HepG2 (cell line): ENCODE results near the gene AQP11. TPM values are rescaled to one million over a fixed set of nuclear protein-coding genes. Genes with fewer than 3 reads are reported as not detected.
A peak's percentile ranks its signal among the peaks of the same experiment; 100 is the strongest.

Experiments used
- AKAP8 ChIP-seq: sonication (generic); formaldehyde crosslinking; IDR thresholded peaks from 2 replicates; pipeline ENCODE4 v1.5.1; 2020; ENCODE audit warnings: mild to moderate bottlenecking, missing genetic modification reagents
- CHCHD3 ChIP-seq: sonication (generic); formaldehyde crosslinking; IDR thresholded peaks from 2 replicates; pipeline ENCODE4 v1.8.0; 2022; ENCODE audit warnings: mild to moderate bottlenecking, missing genetic modification reagents, moderate library complexity
- EED ChIP-seq: sonication (generic); formaldehyde crosslinking; IDR thresholded peaks from 2 replicates; pipeline ENCODE4 v1.5.0; 2020; ENCODE audit warnings: mild to moderate bottlenecking, missing genetic modification reagents
- FIP1L1 ChIP-seq: fragments of 200-400 bp; formaldehyde crosslinking; IDR thresholded peaks from 2 replicates; pipeline ENCODE4 v1.6.1; 2018; ENCODE audit warnings: low read depth, mild to moderate bottlenecking, low read length, moderate library complexity, borderline replicate concordance; ENCODE audit not compliant: insufficient read depth
- HHEX ChIP-seq: IDR thresholded peaks from 2 replicates; pipeline ENCODE4 v1.6.1; 2016; ENCODE audit warnings: control low read depth
- MZF1 ChIP-seq: sonication (generic); formaldehyde crosslinking; IDR thresholded peaks from 2 replicates; pipeline ENCODE4 v1.8.1; 2023; ENCODE audit warnings: mild to moderate bottlenecking, missing genetic modification reagents, borderline replicate concordance
- NCOA1 ChIP-seq: sonication (generic); formaldehyde crosslinking; IDR thresholded peaks from 2 replicates; pipeline ENCODE4 v1.9.0; 2021; ENCODE audit warnings: missing genetic modification reagents
- PCBP1 ChIP-seq: fragments of 200-400 bp; formaldehyde crosslinking; IDR thresholded peaks from 2 replicates; pipeline ENCODE4 v1.6.1; 2017; ENCODE audit warnings: mild to moderate bottlenecking, low read depth, low read length, borderline replicate concordance
- PHF8 ChIP-seq: sonication (generic); formaldehyde crosslinking; IDR thresholded peaks from 2 replicates; pipeline ENCODE4 v1.5.0; 2020; ENCODE audit warnings: missing genetic modification reagents
- POLR2AphosphoS5 ChIP-seq: IDR thresholded peaks from 2 replicates; pipeline ENCODE4 v1.6.1; 2012; ENCODE audit warnings: low read depth, low read length
- RFX1 ChIP-seq: fragments of 450-650 bp; IDR thresholded peaks from 2 replicates; pipeline ENCODE4 v1.6.1; 2017
- XBP1 ChIP-seq: sonication (generic); formaldehyde crosslinking; IDR thresholded peaks from 2 replicates; pipeline ENCODE4 v1.5.0; 2020; ENCODE audit warnings: missing genetic modification reagents
- ZNF207 ChIP-seq: fragments of 450-650 bp; IDR thresholded peaks from 2 replicates; pipeline ENCODE4 v1.6.1; 2016; ENCODE audit warnings: antibody characterized with exemption, borderline replicate concordance
- ZNF263 ChIP-seq: sonication (generic); formaldehyde crosslinking; IDR thresholded peaks from 2 replicates; pipeline ENCODE4 v1.4.0; 2020; ENCODE audit warnings: missing genetic modification reagents
- ZNF274 ChIP-seq: sonication (generic); formaldehyde crosslinking; IDR thresholded peaks from 2 replicates; pipeline ENCODE4 v1.5.1; 2020; ENCODE audit warnings: mild to moderate bottlenecking, missing genetic modification reagents
- ZNF772 ChIP-seq: sonication (generic); formaldehyde crosslinking; IDR thresholded peaks from 2 replicates; pipeline ENCODE4 v1.5.0; 2020; ENCODE audit warnings: mild to moderate bottlenecking, missing genetic modification reagents
- polyA plus RNA-seq, 8 experiments: library from polyadenylated mRNA; depleted of rRNA in 3 of 8; stranded (reverse) in 7 of 8; unstranded in 1 of 8; fragments of >200 nt; fragmentation: Illumina TruSeq in 4 of 8; extraction: Trizol in 4 of 8; gene quantifications; 2 replicates each; pipeline versions ENCODE4 v1.2.1 to v1.2.3, GENCODE V29; 2011 to 2016; ENCODE audit warnings: low read depth in 4 of 8, missing spikeins in 1 of 8, mixed read lengths in 1 of 8; ENCODE audit not compliant: insufficient read depth in 1 of 8
- total RNA-seq, 5 experiments: library from RNA; depleted of rRNA; stranded (reverse); fragments of >200 nt; fragmentation: Illumina TruSeq; extraction: Trizol; gene quantifications; 2 replicates each; pipeline ENCODE4 v1.2.3, GENCODE V29; 2016; ENCODE audit warnings: low read depth in 1 of 5
- TF ChIP-seq, protein P1 (sequence below): sonication (generic); formaldehyde crosslinking; IDR thresholded peaks from 2 replicates; pipeline ENCODE4 v1.4.0; 2020; ENCODE audit warnings: missing genetic modification reagents
- TF ChIP-seq, protein P2 (sequence below): sonication (generic); formaldehyde crosslinking; IDR thresholded peaks from 2 replicates; pipeline ENCODE4 v1.5.1; 2020; ENCODE audit warnings: missing genetic modification reagents, mild to moderate bottlenecking, borderline replicate concordance
- TF ChIP-seq, protein P3 (sequence below): sonication (generic); formaldehyde crosslinking; IDR thresholded peaks from 2 replicates; pipeline ENCODE4 v1.5.1; 2020; ENCODE audit warnings: missing genetic modification reagents, mild to moderate bottlenecking, borderline replicate concordance
- TF ChIP-seq, protein P4 (sequence below): sonication (generic); formaldehyde crosslinking; IDR thresholded peaks from 2 replicates; pipeline ENCODE4 v1.5.0; 2020; ENCODE audit warnings: mild to moderate bottlenecking, missing genetic modification reagents
- TF ChIP-seq, protein P5 (sequence below): sonication (generic); formaldehyde crosslinking; IDR thresholded peaks from 2 replicates; pipeline ENCODE4 v1.5.0; 2020; ENCODE audit warnings: missing genetic modification reagents
- TF ChIP-seq, protein P6 (sequence below): sonication (generic); formaldehyde crosslinking; IDR thresholded peaks from 2 replicates; pipeline ENCODE4 v1.4.0; 2020; ENCODE audit warnings: missing genetic modification reagents

AQP11 gene
- total and polyA plus RNA-seq, 2 of the 13 experiments (the other 11 are each of a cell fraction or from before 2014, with no cell fraction given), result 10.4 to 15.3 TPM

DNA sequence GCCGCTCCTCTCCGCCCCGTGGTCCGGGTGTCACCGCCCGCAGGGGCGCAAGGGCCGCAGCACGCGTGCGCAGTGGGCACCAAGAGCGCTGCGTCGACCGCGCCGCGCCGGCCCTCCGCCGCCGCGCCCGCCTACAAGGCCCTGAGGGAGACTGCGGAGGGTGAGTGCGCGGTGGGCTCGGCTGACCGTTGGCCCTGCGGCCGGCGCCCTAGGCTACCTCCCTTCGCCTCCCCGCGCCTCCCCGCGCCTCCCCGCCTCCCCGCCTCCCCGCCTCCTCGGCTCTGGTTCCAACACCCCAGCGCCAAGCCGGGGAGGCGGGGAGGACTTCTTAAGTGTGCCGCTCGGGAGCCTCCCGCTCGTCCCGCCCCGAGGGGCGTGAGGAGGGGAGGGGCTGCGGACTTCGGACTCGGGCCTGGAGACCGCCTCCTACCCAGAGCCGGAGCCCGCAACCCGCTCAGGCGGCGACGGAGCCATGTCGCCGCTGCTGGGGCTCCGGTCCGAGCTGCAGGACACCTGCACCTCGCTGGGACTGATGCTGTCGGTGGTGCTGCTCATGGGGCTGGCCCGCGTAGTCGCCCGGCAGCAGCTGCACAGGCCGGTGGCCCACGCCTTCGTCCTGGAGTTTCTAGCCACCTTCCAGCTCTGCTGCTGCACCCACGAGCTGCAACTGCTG lies at the start of gene AQP11 (continued):
- no peak; the same call in 1 of the 2 replicates for TF ChIP-seq PCBP1
- TF ChIP-seq MZF1 (CRISPR knock-in tag), result no peak
- TF ChIP-seq, protein P1, sequence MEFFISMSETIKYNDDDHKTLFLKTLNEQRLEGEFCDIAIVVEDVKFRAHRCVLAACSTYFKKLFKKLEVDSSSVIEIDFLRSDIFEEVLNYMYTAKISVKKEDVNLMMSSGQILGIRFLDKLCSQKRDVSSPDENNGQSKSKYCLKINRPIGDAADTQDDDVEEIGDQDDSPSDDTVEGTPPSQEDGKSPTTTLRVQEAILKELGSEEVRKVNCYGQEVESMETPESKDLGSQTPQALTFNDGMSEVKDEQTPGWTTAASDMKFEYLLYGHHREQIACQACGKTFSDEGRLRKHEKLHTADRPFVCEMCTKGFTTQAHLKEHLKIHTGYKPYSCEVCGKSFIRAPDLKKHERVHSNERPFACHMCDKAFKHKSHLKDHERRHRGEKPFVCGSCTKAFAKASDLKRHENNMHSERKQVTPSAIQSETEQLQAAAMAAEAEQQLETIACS (CRISPR knock-in tag), result 0 out of 2 replicates have a peak, but pooled peaks have one; percentile 12
- TF ChIP-seq, protein P2, sequence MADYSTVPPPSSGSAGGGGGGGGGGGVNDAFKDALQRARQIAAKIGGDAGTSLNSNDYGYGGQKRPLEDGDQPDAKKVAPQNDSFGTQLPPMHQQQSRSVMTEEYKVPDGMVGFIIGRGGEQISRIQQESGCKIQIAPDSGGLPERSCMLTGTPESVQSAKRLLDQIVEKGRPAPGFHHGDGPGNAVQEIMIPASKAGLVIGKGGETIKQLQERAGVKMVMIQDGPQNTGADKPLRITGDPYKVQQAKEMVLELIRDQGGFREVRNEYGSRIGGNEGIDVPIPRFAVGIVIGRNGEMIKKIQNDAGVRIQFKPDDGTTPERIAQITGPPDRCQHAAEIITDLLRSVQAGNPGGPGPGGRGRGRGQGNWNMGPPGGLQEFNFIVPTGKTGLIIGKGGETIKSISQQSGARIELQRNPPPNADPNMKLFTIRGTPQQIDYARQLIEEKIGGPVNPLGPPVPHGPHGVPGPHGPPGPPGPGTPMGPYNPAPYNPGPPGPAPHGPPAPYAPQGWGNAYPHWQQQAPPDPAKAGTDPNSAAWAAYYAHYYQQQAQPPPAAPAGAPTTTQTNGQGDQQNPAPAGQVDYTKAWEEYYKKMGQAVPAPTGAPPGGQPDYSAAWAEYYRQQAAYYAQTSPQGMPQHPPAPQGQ (CRISPR knock-in tag), result 0 out of 2 replicates have a peak, but pooled peaks have one; percentile 86
- peak; percentile 59; the same call in 1 of the 2 replicates for TF ChIP-seq ZNF274 (CRISPR knock-in tag)
- 0 out of 2 replicates have a peak, but pooled peaks have one; percentile 33 for TF ChIP-seq HHEX
- no peak for TF ChIP-seq RFX1
- no peak; the same call in 1 of the 2 replicates for TF ChIP-seq FIP1L1
- peak; percentile 90 for TF ChIP-seq PHF8 (CRISPR knock-in tag)
- no peak for TF ChIP-seq ZNF207
- TF ChIP-seq, protein P3, sequence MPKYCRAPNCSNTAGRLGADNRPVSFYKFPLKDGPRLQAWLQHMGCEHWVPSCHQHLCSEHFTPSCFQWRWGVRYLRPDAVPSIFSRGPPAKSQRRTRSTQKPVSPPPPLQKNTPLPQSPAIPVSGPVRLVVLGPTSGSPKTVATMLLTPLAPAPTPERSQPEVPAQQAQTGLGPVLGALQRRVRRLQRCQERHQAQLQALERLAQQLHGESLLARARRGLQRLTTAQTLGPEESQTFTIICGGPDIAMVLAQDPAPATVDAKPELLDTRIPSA (CRISPR knock-in tag), result peak; percentile 81; the same call in 1 of the 2 replicates
- peak; percentile 19; the same call in 1 of the 2 replicates for TF ChIP-seq CHCHD3
- TF ChIP-seq, protein P4, sequence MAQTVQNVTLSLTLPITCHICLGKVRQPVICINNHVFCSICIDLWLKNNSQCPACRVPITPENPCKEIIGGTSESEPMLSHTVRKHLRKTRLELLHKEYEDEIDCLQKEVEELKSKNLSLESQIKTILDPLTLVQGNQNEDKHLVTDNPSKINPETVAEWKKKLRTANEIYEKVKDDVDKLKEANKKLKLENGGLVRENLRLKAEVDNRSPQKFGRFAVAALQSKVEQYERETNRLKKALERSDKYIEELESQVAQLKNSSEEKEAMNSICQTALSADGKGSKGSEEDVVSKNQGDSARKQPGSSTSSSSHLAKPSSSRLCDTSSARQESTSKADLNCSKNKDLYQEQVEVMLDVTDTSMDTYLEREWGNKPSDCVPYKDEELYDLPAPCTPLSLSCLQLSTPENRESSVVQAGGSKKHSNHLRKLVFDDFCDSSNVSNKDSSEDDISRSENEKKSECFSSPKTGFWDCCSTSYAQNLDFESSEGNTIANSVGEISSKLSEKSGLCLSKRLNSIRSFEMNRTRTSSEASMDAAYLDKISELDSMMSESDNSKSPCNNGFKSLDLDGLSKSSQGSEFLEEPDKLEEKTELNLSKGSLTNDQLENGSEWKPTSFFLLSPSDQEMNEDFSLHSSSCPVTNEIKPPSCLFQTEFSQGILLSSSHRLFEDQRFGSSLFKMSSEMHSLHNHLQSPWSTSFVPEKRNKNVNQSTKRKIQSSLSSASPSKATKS (CRISPR knock-in tag), result no peak
- TF ChIP-seq NCOA1 (CRISPR knock-in tag), result no peak
- no peak for TF ChIP-seq XBP1 (CRISPR knock-in tag)
- TF ChIP-seq POLR2AphosphoS5, result peak; percentile 72
- no peak for TF ChIP-seq EED (CRISPR knock-in tag)
- no peak; the same call in 1 of the 2 replicates for TF ChIP-seq AKAP8
- peak; percentile 71 for TF ChIP-seq ZNF263 (CRISPR knock-in tag)
- TF ChIP-seq, protein P5, sequence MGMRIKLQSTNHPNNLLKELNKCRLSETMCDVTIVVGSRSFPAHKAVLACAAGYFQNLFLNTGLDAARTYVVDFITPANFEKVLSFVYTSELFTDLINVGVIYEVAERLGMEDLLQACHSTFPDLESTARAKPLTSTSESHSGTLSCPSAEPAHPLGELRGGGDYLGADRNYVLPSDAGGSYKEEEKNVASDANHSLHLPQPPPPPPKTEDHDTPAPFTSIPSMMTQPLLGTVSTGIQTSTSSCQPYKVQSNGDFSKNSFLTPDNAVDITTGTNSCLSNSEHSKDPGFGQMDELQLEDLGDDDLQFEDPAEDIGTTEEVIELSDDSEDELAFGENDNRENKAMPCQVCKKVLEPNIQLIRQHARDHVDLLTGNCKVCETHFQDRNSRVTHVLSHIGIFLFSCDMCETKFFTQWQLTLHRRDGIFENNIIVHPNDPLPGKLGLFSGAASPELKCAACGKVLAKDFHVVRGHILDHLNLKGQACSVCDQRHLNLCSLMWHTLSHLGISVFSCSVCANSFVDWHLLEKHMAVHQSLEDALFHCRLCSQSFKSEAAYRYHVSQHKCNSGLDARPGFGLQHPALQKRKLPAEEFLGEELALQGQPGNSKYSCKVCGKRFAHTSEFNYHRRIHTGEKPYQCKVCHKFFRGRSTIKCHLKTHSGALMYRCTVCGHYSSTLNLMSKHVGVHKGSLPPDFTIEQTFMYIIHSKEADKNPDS (CRISPR knock-in tag), result no peak; the same call in 1 of the 2 replicates
- TF ChIP-seq ZNF772, result no peak; the same call in 1 of the 2 replicates
- TF ChIP-seq, protein P6, sequence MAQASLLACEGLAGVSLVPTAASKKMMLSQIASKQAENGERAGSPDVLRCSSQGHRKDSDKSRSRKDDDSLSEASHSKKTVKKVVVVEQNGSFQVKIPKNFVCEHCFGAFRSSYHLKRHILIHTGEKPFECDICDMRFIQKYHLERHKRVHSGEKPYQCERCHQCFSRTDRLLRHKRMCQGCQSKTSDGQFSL (CRISPR knock-in tag), result no peak
